Activated T-cell treated with anti-CD3 and anti-CD28 coated beads, Interleukin-2, amount 50 U/mL, for 72 hours (primary cell): ENCODE data around the gene SLX9. TPM values are rescaled to one million over a fixed set of nuclear protein-coding genes. Genes with fewer than 3 reads are reported as not detected.

Experiments used
- ATAC-seq, 2 donors: fragments of 150-1000 bp; cut with Tn5 transposase; replicated peaks in 1 of 2; 2 replicates each; pipeline ENCODE4 v1.10.0; 2021; ENCODE audit warnings: moderate library complexity in 2 of 2, mild to moderate bottlenecking in 1 of 2
- DNase-seq, 2 donors: peaks; one replicate each; pipeline ENCODE4 v3.0.0; 2021 to 2022; ENCODE audit warnings: mixed read lengths in 1 of 2
- H3K27ac Mint-ChIP-seq: one replicate; pipeline ENCODE4 v1.8.0; 2022; ENCODE audit warnings: mild to moderate bottlenecking, moderate library complexity, mixed read lengths
- H3K27me3 Mint-ChIP-seq: one replicate; pipeline ENCODE4 v1.8.0; 2022; ENCODE audit warnings: low read depth, mixed read lengths
- H3K36me3 Mint-ChIP-seq, 2 donors: one replicate each; pipeline ENCODE4 v1.8.0; 2022; ENCODE audit warnings: mixed read lengths in 2 of 2, mild to moderate bottlenecking in 1 of 2; ENCODE audit not compliant: insufficient read depth in 2 of 2
- H3K4me1 Mint-ChIP-seq: one replicate; pipeline ENCODE4 v1.8.0; 2022; ENCODE audit warnings: low read depth, mixed read lengths
- H3K4me3 Mint-ChIP-seq, 2 donors: one replicate each; pipeline ENCODE4 v1.8.0; 2022; ENCODE audit warnings: mild to moderate bottlenecking in 2 of 2, mixed read lengths in 2 of 2, moderate library complexity in 2 of 2
- H3K9me3 Mint-ChIP-seq, 2 donors: one replicate each; pipeline ENCODE4 v1.8.0; 2022; ENCODE audit warnings: mixed read lengths in 2 of 2
- total RNA-seq, 2 donors: library from RNA; stranded (reverse); gene quantifications; one replicate each; pipeline ENCODE4 v1.2.3, GENCODE V29; 2022

Gene SLX9, protein sequence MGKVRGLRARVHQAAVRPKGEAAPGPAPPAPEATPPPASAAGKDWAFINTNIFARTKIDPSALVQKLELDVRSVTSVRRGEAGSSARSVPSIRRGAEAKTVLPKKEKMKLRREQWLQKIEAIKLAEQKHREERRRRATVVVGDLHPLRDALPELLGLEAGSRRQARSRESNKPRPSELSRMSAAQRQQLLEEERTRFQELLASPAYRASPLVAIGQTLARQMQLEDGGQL
- total RNA-seq: 10 to 100 TPM; 38.7 to 48.9 TPM

DNA sequence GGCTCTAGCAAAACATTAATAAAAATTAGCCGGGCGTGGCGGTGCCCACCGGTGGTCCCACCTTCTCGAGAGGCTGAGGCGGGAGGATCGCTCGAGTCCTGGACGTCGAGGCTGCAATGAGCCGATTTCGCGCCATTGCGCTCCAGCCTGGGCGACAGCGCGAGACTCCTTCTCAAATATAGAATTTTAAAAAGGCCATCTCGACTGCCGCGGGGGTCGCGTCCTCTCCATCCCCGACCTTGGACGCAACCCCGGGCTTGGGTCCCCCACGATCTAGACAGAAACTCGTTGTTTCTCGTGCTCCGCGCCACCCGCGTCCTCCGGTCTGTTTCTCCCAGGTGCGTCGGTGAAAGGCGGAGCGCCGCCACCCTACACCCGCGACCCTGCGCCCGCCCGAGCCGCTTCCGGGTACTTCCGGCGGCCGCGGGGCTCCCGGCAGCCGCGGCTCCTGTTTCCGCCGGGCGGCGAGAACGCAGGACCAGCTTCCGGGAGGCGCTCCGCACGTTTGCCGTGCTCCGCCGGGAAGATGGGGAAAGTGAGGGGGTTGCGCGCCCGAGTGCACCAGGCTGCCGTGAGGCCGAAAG is at the start of gene SLX9:
Gene SLX9, plus strand, starts transcription at position 498 of the 584 bp plus-strand sequence. Its CDS starts 29 bp downstream, at position 527.
- Mint-ChIP-seq H3K27ac (peak within 1 kb of the TSS; percentile 99), H3K4me1 (peaks cover 43% of the 10 kb centered on the region), H3K27me3 (no peaks in the 10 kb centered on the region), H3K36me3 (peaks cover 4 to 7% of the 10 kb centered on the region in 2 donors), H3K9me3 (no peaks in the 10 kb centered on the region), H3K4me3 (peak within 1 kb of the TSS; percentile 91 to 100)
- ATAC-seq (peak; percentile 97 to 99), DNase-seq (peak; percentile 86 to 90)

DNA sequence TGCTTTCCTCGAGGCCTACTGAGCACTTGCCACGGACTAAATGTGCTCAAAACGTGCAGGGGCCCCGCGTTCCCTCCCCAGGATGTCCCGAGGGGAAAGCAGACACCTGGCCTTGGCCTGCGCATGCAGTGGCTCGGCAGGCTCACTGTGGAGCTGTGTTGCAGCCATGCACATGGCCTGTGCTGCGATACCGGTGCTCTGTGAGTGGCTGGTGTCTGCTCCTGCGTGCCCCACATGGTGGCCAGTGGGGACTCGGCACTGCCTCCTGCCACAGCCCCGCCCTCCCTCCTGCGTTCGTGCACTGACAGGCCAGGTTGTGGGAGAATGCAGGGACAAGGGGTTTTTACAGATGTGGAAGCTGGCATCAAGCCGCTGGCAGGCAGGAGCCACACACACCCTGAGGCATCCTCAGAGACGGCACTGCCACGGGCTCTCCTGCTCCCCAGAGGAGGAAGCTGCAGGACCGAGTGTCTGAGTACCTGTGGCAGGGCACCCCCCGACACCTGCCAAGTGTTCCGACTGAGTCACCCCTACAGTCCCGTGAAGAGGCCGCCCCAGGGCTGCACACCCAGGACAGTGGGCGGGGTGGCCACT is 49.4 kb upstream of the SLX9 start:
- no peaks in the 10 kb centered on the region for H3K27me3 Mint-ChIP-seq

DNA sequence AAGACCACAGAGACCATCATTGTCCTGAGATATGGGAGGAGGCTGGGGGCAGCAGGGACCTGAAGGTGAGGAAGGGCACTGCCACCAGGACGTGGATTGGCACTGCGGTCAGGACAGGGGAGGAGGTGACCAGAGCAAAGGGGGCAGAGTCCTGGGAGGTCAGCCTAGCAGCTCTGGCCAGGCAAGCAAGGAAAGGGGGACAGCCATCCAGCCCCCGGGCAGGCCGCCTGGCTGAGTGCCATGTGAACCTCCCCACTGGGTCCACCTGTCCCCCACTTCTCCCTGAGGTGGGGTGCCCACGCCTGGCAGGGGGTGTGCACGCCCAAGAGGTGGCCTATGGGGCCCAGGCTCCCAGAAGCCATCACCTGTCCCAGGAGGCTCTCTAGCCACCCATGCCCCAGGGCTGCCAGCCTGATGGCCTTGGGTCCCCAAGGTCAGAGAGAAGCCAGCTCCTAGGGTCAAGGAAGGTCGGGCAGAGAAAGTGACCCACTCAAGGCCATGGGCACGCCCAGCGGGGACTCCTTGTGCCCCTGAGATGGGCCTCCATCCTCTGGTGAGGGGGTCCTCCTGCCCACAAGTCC is 48.8 kb upstream of the SLX9 start:
- no peak overlapping the region for H3K27ac Mint-ChIP-seq
- no peak for DNase-seq
- peaks cover 0 to 8% of the 10 kb centered on the region in 2 donors for H3K36me3 Mint-ChIP-seq

More for the DNA sequence above, 49.4 kb upstream of the SLX9 start:
- peaks cover 15% of the 10 kb centered on the region for H3K4me1 Mint-ChIP-seq
- no peak overlapping the region for H3K27ac Mint-ChIP-seq
- H3K9me3 Mint-ChIP-seq: no peaks in the 10 kb centered on the region
- peaks cover 0 to 7% of the 10 kb centered on the region in 2 donors for H3K36me3 Mint-ChIP-seq
- DNase-seq (no peak), ATAC-seq (no peak)
- H3K4me3 Mint-ChIP-seq: no peak overlapping the region

DNA sequence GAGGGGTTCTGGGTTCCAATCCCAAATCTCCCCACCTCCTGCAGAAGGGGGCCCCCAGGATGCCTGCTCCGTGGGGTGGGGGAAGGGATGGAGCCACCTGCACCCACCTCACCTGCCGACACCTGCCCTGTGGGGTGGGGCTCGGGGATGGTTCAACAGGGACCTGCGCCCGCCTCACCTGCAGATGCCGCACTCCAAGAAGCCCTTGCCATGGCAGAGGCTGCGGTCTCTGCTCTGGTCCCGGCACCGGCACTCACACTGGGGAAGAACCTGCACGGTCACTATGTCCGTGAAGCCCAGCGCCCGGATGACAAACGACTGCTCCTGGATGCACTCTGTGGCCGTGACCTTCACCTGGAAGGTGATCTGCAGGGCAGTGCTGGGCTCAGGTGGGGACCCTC is 48.2 kb upstream of the SLX9 start:
- ATAC-seq: no peak
- Mint-ChIP-seq H3K9me3 (no peaks in the 10 kb centered on the region), H3K27ac (no peak overlapping the region)

More for the DNA sequence above, 48.8 kb upstream of the SLX9 start:
- H3K4me3 Mint-ChIP-seq: no peak overlapping the region
- no peak for ATAC-seq
- no peaks in the 10 kb centered on the region for H3K9me3 Mint-ChIP-seq
- H3K27me3 Mint-ChIP-seq: no peaks in the 10 kb centered on the region
- H3K4me1 Mint-ChIP-seq: peaks cover 15% of the 10 kb centered on the region

DNA sequence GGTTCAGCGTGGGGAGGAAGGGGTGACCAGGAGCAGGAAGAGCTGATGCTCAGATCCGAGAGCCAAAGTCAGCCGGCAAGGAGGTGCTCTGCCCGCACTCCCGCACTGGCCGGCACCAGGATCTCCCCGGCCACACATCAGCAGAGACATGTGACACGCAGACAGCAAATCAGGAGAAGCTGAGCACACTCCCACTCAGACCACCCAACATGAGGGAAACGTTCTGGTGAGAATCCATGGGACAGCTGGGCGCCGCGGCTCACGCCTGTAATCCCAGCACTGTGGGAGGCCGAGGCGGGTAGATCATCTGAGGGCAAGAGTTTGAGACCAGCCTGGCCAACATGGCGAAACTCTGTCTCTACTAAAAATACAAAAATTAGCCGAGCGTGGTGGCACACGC is 47.7 kb upstream of the SLX9 start:
- no peak for ATAC-seq
- H3K36me3 Mint-ChIP-seq: peaks cover 0 to 6% of the 10 kb centered on the region in 2 donors
- H3K9me3 Mint-ChIP-seq: no peaks in the 10 kb centered on the region
- DNase-seq: no peak
- H3K27me3 Mint-ChIP-seq: no peaks in the 10 kb centered on the region
- peaks cover 15% of the 10 kb centered on the region for H3K4me1 Mint-ChIP-seq
- no peak overlapping the region for H3K27ac Mint-ChIP-seq
- no peak overlapping the region for H3K4me3 Mint-ChIP-seq

More for the DNA sequence above, 48.2 kb upstream of the SLX9 start:
- no peak for DNase-seq
- H3K4me3 Mint-ChIP-seq: no peak overlapping the region
- peaks cover 0 to 7% of the 10 kb centered on the region in 2 donors for H3K36me3 Mint-ChIP-seq
- peaks cover 15% of the 10 kb centered on the region for H3K4me1 Mint-ChIP-seq
- H3K27me3 Mint-ChIP-seq: no peaks in the 10 kb centered on the region

DNA sequence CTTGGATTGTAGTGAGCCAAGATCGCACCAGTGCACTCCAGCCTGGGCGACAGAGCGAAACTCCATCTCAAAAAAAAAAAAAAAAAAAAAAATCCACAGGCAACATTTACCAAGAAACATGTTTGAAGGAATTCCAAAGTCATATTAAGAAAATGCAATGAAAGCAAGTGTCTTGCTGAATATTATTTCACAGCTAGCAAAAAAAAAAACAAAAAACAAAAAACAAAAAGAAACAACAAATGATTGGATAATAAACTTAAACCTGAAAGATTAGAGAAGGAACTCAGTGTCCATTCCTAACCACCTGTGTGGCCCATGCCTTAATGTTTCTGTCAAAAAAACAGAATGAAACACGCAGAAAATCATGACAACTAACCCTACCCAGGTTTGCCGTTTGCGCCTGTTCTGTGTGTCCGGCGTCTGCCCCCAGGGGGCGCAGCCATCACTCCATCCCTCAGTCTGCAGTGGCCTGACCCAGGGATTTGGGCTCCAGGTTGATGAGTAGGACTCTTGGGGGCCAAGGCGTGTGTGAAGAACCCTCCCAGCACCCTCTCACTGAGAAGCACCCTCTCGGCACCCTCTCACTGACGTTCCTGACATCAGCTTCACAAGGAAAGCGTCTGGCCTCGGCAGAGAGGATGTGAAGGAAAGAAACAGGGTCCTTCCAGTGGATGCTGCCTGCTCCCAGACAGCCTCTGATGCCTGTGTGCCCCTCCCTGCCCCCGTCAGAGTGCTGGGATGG is 47.1 kb upstream of the SLX9 start:
- DNase-seq (peak; percentile 77 to 82), ATAC-seq (peak; percentile 85 to 86)
- Mint-ChIP-seq H3K4me3 (no peak overlapping the region), H3K36me3 (peaks cover 0 to 3% of the 10 kb centered on the region in 2 donors), H3K27me3 (no peaks in the 10 kb centered on the region), H3K9me3 (no peaks in the 10 kb centered on the region), H3K27ac (peak overlapping the region; percentile 74), H3K4me1 (peaks cover 15% of the 10 kb centered on the region)

DNA sequence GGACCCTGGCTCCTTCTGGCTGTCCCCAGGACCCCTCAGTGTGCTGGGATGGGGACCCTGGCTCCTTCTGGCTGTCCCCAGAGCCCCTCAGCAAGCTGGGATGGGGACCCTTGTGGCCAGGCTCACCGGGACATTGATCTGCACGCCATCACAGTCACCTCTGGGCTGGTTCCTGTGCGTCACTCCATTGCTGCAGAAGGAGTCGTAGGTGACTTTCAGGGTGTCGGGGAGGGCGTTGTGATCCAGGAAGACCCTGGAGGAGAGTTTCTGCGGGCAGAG is 46.6 kb upstream of the SLX9 start:
- ATAC-seq (peak in 1 of 2 donors; percentile 9), DNase-seq (no peak)
- H3K36me3 Mint-ChIP-seq: peaks cover 0 to 4% of the 10 kb centered on the region in 2 donors
- peaks cover 15% of the 10 kb centered on the region for H3K4me1 Mint-ChIP-seq
- no peak overlapping the region for H3K4me3 Mint-ChIP-seq
- H3K9me3 Mint-ChIP-seq: no peaks in the 10 kb centered on the region
- no peak overlapping the region for H3K27ac Mint-ChIP-seq
- H3K27me3 Mint-ChIP-seq: no peaks in the 10 kb centered on the region

DNA sequence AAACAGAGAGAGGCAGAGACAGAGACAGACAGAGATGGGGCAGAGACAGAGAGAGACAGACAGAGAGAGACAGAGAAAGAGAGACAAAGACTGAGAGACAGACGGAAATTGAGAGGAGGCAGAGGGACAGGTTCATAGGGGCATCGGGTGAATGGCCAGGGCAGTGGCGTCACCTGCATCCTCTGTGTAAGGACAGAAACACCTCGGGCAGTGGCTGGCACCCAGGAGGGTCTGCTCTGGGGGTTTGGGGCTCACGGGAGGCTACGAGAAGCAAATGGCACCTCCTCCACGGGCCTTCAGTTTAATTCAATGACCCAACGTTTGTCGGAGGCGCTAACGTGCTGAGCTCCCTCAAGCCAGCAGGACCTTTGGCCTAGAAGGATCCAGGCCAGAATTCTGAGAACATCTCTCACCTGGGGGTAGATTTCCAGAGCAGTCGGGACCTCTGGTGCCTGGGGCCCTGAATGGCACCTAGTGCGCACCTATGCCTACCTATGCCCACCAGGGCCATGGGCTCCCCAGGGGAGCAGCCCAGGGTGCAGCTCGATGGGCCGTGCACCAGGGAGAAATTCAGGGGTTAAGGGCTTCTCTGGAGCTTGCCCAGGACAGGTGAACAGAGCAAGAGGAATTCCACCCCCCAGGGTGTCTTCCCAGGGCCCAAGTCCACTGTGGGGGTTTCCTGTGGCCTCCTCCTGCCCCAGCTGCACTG is 45.7 kb upstream of the SLX9 start:
- no peak for DNase-seq
- Mint-ChIP-seq H3K27me3 (no peaks in the 10 kb centered on the region), H3K4me1 (peaks cover 15% of the 10 kb centered on the region), H3K27ac (peak overlapping the region; percentile 4), H3K9me3 (no peaks in the 10 kb centered on the region), H3K36me3 (peaks cover 0 to 9% of the 10 kb centered on the region in 2 donors), H3K4me3 (no peak overlapping the region)
- no peak for ATAC-seq

DNA sequence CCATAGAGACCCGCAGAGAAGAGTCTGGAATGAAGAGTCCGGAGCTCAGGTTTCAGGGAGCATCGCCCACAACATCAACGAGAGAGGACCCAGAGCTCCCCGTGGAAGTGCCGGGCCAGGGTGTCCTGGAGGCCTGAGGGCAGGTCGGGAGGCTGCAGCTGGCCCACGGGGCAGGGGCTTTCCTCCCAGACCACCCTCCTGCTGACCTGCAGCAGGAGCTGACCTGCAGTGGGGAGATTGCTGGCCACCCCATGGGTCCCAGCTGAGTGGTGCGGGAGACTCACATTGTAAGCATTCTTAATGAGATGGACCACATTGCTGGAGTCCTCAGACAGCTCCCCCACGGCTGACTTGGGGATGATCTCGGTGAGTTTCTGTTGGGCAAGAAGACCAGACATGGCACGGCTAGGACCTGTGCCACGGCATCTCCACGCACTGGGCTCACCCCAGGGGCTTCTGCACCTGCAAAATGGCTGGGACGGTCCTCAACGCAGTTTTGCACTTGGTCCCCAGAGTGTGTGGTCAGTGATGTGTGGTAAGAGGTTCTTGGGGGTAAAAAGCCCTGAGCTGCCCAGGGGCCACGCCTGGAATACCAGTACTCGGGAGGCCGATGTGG is 45.0 kb upstream of the SLX9 start:
- Mint-ChIP-seq H3K36me3 (peaks cover 0 to 9% of the 10 kb centered on the region in 2 donors), H3K27ac (no peak overlapping the region)
- no peak for DNase-seq

DNA sequence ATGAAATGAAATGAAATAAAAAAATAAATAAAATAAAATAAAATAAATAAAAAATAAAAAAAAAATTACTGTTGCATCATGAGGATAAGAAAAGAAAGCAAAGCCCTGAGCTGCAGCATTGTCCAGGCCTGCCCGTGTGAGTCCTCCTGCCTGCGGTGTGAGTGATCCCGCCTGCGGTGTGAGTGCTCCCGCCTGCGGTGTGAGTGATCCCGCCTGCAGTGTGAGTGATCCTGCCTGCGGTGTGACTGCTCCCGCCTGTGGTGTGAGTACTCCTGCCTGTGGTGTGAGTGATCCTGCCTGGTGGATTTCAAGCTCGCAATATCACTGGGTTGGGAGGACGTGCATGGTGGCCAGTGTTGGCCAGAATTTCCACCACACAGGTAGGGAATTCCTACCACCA is 44.0 kb upstream of the SLX9 start:
- H3K4me1 Mint-ChIP-seq: peaks cover 15% of the 10 kb centered on the region
- no peaks in the 10 kb centered on the region for H3K27me3 Mint-ChIP-seq
- ATAC-seq (no peak), DNase-seq (no peak)
- no peak overlapping the region for H3K27ac Mint-ChIP-seq
- H3K9me3 Mint-ChIP-seq: no peaks in the 10 kb centered on the region
- H3K36me3 Mint-ChIP-seq: peaks cover 0 to 10% of the 10 kb centered on the region in 2 donors
- no peak overlapping the region for H3K4me3 Mint-ChIP-seq

More for the DNA sequence above, 45.0 kb upstream of the SLX9 start:
- Mint-ChIP-seq H3K4me3 (no peak overlapping the region), H3K9me3 (no peaks in the 10 kb centered on the region), H3K4me1 (peaks cover 15% of the 10 kb centered on the region), H3K27me3 (no peaks in the 10 kb centered on the region)
- no peak for ATAC-seq

DNA sequence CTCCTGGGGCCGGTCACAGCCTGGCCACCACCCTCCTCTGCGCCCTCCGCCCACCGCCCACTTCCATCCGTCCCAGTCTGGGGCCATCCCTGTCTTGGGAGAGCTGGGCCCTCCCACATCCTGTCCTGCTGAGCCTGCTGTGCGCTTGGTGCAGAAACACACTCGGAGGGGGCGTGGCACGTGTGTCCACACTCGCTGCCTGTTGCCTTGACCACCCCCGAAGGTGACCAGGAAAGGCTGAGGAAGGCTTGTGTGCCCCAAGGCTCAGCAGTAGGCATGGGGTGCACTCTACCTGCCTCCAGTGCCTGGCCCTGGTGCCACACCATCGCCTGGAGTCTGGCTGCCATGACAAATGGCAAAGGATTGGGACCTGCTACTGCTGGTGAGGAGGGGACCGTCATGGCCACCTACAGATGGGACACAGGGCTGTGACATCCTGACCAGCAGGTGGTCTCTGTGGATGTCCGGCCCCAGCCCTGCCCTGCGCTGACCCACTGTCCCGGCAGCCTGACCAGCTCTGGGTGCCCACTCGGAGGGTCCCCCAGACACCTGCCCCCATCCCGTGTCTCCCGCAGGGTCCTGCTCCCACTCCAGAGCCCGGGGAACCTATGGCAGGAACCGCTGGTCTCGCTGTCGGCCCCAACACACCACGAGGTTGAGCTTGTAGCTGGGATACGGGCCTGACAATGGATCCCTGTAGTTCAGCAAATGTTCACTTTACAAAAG is 43.1 kb upstream of the SLX9 start:
- Mint-ChIP-seq H3K27me3 (no peaks in the 10 kb centered on the region), H3K4me1 (peaks cover 15% of the 10 kb centered on the region), H3K36me3 (peaks cover under 1 to 12% of the 10 kb centered on the region in 2 donors), H3K4me3 (no peak overlapping the region), H3K9me3 (no peaks in the 10 kb centered on the region), H3K27ac (no peak overlapping the region)
- ATAC-seq (no peak), DNase-seq (no peak)
